PC-3 (cell line): ENCODE results near the gene KIAA1217. TPM values are rescaled to one million over a fixed set of nuclear protein-coding genes. Genes with fewer than 3 reads are reported as not detected.
A peak's percentile ranks its signal among the peaks of the same experiment; 100 is the strongest.

Experiments used
- ATAC-seq: fragments of 200-7000 bp; cut with Tn5 transposase; 2 replicates; pipeline ENCODE4 v1.9.1; 2020; ENCODE audit warnings: mild to moderate bottlenecking, moderate library complexity
- BruUV-seq: library from RNA; stranded (reverse); fragments of 400-500 nt; replicated peaks from 2 replicates; lab custom pipeline; 2021; lab: Mats Ljungman, UMichigan
- CTCF ChIA-PET: fragments of 300-600 bp; sonication (Branson Sonifier 250); formaldehyde crosslinking; loops from one replicate; lab custom pipeline; 2022; ENCODE audit warnings: antibody characterized with exemption; lab: Charles Lee
- POLR2A ChIA-PET: fragments of 300-600 bp; sonication (Branson Sonifier 250); formaldehyde crosslinking; loops from one replicate; lab custom pipeline; 2022; ENCODE audit warnings: antibody characterized with exemption; ENCODE audit not compliant: unreplicated experiment; lab: Charles Lee
- DNase-seq: peaks from one replicate; pipeline ENCODE4 v3.0.0-alpha.2; 2015
- H2AFZ ChIP-seq: fragments of 300-600 bp; sonication (generic); 2 replicates; pipeline ENCODE4 v1.6.0; 2016; ENCODE audit warnings: antibody characterized with exemption, low read length
- H3F3A ChIP-seq: fragments of 300-600 bp; sonication (generic); one replicate; pipeline ENCODE4 v1.6.0; 2017; ENCODE audit warnings: antibody characterized with exemption, low read length, control low read depth, mild to moderate bottlenecking; ENCODE audit not compliant: unreplicated experiment
- H3K27ac ChIP-seq: fragments of 300-600 bp; sonication (generic); 2 replicates; pipeline ENCODE4 v1.5.1; 2016; ENCODE audit warnings: mild to moderate bottlenecking, low read length
- H3K27me3 ChIP-seq: fragments of 300-600 bp; sonication (generic); 2 replicates; pipeline ENCODE4 v1.6.1; 2016; ENCODE audit warnings: low read length, mixed read lengths
- H3K36me3 ChIP-seq: fragments of 300-600 bp; sonication (generic); 2 replicates; pipeline ENCODE4 v1.6.1; 2016; ENCODE audit warnings: low read depth, mixed run types, low read length, mixed read lengths
- H3K4me1 ChIP-seq: fragments of 300-600 bp; sonication (generic); 2 replicates; pipeline ENCODE4 v1.5.1; 2016; ENCODE audit warnings: low read length; ENCODE audit not compliant: insufficient read depth
- H3K4me2 ChIP-seq: fragments of 300-600 bp; sonication (generic); 2 replicates; pipeline ENCODE4 v1.6.0; 2016; ENCODE audit warnings: low read length
- H3K4me3 ChIP-seq: fragments of 300-600 bp; sonication (generic); 2 replicates; pipeline ENCODE4 v1.5.1; 2016; ENCODE audit warnings: mild to moderate bottlenecking, low read length, mixed read lengths
- H3K79me2 ChIP-seq: fragments of 300-600 bp; sonication (generic); 2 replicates; pipeline ENCODE4 v1.6.1; 2017; ENCODE audit warnings: low read length, mixed read lengths
- H3K9ac ChIP-seq: fragments of 300-600 bp; sonication (generic); 2 replicates; pipeline ENCODE4 v1.6.0; 2016; ENCODE audit warnings: mild to moderate bottlenecking, low read length
- H3K9me2 ChIP-seq: fragments of 300-600 bp; sonication (generic); replicated peaks from 2 replicates; pipeline ENCODE4 v1.6.1; 2016; ENCODE audit warnings: mixed run types, low read length, mixed read lengths
- H3K9me3 ChIP-seq: fragments of 300-600 bp; sonication (generic); 2 replicates; pipeline ENCODE4 v1.6.1; 2016; ENCODE audit warnings: low read length, mixed read lengths
- H4K20me1 ChIP-seq: fragments of 300-600 bp; sonication (generic); 2 replicates; pipeline ENCODE4 v1.6.1; 2016; ENCODE audit warnings: low read length, mixed read lengths
- EZH2 ChIP-seq: fragments of 300-600 bp; sonication (generic); IDR thresholded peaks from one replicate; pipeline ENCODE4 v1.6.1; 2017; ENCODE audit warnings: antibody characterized with exemption, mild to moderate bottlenecking, low read length; ENCODE audit not compliant: unreplicated experiment
- EZH2phosphoT487 ChIP-seq: fragments of 300-600 bp; sonication (generic); IDR thresholded peaks from 2 replicates; pipeline ENCODE4 v1.6.1; 2018; ENCODE audit warnings: mild to moderate bottlenecking, antibody characterized with exemption, low read length, borderline replicate concordance
- intact Hi-C: fragments of 100-400 bp; cut with micrococcal nuclease; formaldehyde crosslinking; loops from 2 replicates; pipeline ENCODE4 v1.9.0; 2023
- total RNA-seq: library from RNA; depleted of rRNA; stranded (reverse); fragments of >200 nt; gene quantifications from 2 replicates; pipeline ENCODE4 v1.2.3, GENCODE V29; 2014
- TF ChIP-seq, protein P1 (sequence below): fragments of 300-600 bp; sonication (generic); conservative IDR thresholded peaks from 2 replicates; pipeline ENCODE4 v1.5.1; 2017; ENCODE audit warnings: antibody characterized with exemption, low read depth, mild to moderate bottlenecking, low read length

The KIAA1217 gene
- total RNA-seq, 1 experiment from 2014 or later: 16.0 TPM

DNA sequence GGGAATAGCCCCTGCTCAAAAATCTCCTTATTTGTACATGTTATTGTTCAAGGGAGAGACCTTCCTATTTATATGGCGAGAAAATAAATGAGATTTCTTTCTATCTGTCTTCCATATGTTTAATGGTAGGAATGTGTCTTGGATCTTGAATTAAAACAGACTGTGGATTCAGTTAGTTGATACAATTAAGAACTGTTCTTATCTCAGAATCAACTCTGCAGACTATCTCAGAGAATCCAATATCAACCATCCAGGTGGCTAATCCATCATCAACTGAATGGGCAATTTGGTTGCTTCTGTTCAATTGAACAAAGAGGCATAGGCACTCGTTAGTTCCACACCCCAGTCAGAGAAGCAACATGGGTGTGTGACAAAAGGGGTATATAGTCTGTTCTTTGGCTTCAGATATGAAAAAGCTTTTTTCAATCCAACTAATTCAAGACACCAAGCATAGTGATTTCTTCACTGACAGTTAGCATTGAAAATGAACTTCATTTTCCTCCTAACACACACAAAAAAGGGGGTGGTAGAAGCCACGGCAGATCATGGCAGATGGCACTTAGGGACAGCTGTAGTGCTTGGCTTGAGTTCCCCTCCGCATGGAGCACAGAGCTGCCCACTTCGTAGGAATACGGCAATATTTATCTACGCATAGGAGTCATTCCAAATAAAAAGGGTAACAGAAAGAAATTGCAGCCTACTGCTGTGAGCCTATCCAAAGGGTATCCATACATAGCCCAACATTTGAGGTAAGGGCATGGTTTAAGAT is 135.9 kb downstream of the KIAA1217 start:
- POLR2A ChIA-PET: no interaction called here
- BruUV-seq: no TSS peak

DNA sequence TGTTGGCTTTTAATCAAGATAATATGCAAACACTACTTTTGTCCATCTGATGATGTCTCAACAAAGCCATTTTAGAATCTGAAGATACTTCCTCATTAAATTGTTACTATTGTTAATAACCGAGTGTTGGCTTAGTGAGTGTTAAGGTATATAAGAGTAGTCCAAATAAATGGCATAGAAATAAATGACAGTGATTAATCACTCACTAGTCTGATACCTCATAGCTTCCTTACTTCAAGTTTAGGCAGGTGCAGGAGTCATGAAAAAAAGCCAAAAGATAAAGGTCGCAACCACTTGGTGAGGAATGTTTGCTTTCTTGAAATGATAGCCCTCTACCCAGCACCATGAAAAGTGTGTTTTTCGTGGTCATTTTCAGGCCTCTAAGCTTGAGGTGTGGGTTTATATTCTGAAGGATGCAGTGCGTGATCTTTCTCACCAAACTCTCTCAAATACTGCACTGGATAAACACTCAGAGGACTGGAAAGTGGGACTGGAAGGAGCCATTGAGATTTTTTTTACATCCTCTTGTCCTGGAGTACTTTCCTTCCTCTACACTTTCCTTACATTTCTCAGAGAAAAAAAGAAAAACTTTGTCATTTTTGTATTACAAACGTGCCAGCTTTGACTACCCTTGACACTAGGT is 138.1 kb downstream of the KIAA1217 start:
- Histone ChIP-seq H2AFZ (no peak overlapping the region), H3K27ac (peak overlapping the region; percentile 30; the same call in 1 of the 2 replicates), H4K20me1 (no peaks in the 10 kb centered on the region), H3K79me2 (no peaks in the 10 kb centered on the region), H3K9me2 (no peaks in the 10 kb centered on the region), H3F3A (peaks cover 3% of the 10 kb centered on the region), H3K4me1 (peaks cover 53% of the 10 kb centered on the region), H3K9me3 (no peaks in the 10 kb centered on the region), H3K4me2 (no peak overlapping the region), H3K9ac (no peak overlapping the region), H3K36me3 (no peaks in the 10 kb centered on the region), H3K27me3 (no peaks in the 10 kb centered on the region), H3K4me3 (no peak overlapping the region)
- intact Hi-C loops: no loop called here
- TF ChIP-seq EZH2phosphoT487 (no peak), EZH2 (no peak)
- TF ChIP-seq, protein P1, sequence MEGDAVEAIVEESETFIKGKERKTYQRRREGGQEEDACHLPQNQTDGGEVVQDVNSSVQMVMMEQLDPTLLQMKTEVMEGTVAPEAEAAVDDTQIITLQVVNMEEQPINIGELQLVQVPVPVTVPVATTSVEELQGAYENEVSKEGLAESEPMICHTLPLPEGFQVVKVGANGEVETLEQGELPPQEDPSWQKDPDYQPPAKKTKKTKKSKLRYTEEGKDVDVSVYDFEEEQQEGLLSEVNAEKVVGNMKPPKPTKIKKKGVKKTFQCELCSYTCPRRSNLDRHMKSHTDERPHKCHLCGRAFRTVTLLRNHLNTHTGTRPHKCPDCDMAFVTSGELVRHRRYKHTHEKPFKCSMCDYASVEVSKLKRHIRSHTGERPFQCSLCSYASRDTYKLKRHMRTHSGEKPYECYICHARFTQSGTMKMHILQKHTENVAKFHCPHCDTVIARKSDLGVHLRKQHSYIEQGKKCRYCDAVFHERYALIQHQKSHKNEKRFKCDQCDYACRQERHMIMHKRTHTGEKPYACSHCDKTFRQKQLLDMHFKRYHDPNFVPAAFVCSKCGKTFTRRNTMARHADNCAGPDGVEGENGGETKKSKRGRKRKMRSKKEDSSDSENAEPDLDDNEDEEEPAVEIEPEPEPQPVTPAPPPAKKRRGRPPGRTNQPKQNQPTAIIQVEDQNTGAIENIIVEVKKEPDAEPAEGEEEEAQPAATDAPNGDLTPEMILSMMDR: no peak
- POLR2A ChIA-PET: no interaction called here
- no TSS peak for BruUV-seq
- no peak for ATAC-seq
- CTCF ChIA-PET: no interaction called here
- DNase-seq: peak; percentile 26

More for the DNA sequence above, 135.9 kb downstream of the KIAA1217 start:
- DNase-seq (no peak), ATAC-seq (no peak)
- TF ChIP-seq, protein P1: no peak
- no peak for TF ChIP-seq EZH2
- intact Hi-C loops: loop anchor here (2.0 to 5.0 kb wide), 2 partner anchors 48 to 136 kb away; partner anchors contain the start of gene KIAA1217
- Histone ChIP-seq H3K4me2 (peak overlapping the region; percentile 79), H3K27ac (peak overlapping the region; percentile 92), H3K36me3 (no peaks in the 10 kb centered on the region), H3K9me3 (no peaks in the 10 kb centered on the region), H4K20me1 (no peaks in the 10 kb centered on the region), H3K4me1 (peaks cover 42% of the 10 kb centered on the region), H3K27me3 (no peaks in the 10 kb centered on the region), H3K4me3 (no peak overlapping the region), H3K9me2 (no peaks in the 10 kb centered on the region), H3F3A (peaks cover 3% of the 10 kb centered on the region), H3K9ac (peak overlapping the region; percentile 40), H3K79me2 (no peaks in the 10 kb centered on the region), H2AFZ (no peak overlapping the region)
- CTCF ChIA-PET: no interaction called here
